Hepatocyte (in vitro differentiated cells): Measurements from ENCODE around the gene OR52I2.

ENCODE experiments used
- EZH2 ChIP-seq: fragments of 200-600 bp; sonication (generic); IDR thresholded peaks from 2 replicates; pipeline ENCODE4 v1.6.1; 2016; ENCODE audit warnings: antibody characterized with exemption, mild to moderate bottlenecking, borderline replicate concordance
- EZH2phosphoT487 ChIP-seq: fragments of 200-600 bp; sonication (generic); IDR thresholded peaks from one replicate; pipeline ENCODE4 v1.6.1; 2018; ENCODE audit warnings: antibody characterized with exemption, mild to moderate bottlenecking, low read depth, moderate library complexity; ENCODE audit not compliant: unreplicated experiment, severe bottlenecking
- TF ChIP-seq, protein P1 (sequence below): fragments of 200-600 bp; sonication (generic); IDR thresholded peaks from 2 replicates; pipeline ENCODE4 v1.5.1; 2016; ENCODE audit warnings: antibody characterized with exemption, mild to moderate bottlenecking; ENCODE audit not compliant: poor library complexity

DNA sequence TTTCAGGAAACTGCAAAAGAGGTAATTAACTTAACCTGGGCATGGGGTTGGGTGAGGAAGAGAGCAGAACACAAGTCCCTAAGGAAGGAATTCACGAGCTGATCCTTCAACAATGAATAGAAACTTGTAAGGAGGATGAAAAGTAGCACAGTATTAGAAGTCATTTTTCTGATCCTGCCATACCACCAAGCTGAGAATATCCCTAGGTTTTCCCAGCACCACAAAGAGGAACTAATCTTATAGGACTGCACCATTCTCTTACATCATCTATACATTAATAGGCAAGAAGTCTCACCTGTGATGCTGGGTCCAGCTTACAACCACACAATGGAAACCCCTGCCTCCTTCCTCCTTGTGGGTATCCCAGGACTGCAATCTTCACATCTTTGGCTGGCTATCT lies 12.2 kb downstream of the OR52I2 start, which contains the start of gene OR52I1:
- TF ChIP-seq, protein P1, sequence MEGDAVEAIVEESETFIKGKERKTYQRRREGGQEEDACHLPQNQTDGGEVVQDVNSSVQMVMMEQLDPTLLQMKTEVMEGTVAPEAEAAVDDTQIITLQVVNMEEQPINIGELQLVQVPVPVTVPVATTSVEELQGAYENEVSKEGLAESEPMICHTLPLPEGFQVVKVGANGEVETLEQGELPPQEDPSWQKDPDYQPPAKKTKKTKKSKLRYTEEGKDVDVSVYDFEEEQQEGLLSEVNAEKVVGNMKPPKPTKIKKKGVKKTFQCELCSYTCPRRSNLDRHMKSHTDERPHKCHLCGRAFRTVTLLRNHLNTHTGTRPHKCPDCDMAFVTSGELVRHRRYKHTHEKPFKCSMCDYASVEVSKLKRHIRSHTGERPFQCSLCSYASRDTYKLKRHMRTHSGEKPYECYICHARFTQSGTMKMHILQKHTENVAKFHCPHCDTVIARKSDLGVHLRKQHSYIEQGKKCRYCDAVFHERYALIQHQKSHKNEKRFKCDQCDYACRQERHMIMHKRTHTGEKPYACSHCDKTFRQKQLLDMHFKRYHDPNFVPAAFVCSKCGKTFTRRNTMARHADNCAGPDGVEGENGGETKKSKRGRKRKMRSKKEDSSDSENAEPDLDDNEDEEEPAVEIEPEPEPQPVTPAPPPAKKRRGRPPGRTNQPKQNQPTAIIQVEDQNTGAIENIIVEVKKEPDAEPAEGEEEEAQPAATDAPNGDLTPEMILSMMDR = no peak
- TF ChIP-seq EZH2 (no peak), EZH2phosphoT487 (no peak)
